Esophagus squamous epithelium (tissue), 4 donors: Measurements from ENCODE around the gene CEP112.

ENCODE experiments used
- POLR2A ChIP-seq, 4 donors: fragments of 450-650 bp; IDR thresholded peaks; one replicate each; pipeline ENCODE4 v1.6.1; 2017; ENCODE audit warnings: antibody characterized with exemption in 4 of 4, mild to moderate bottlenecking in 4 of 4, moderate library complexity in 3 of 4
- TF ChIP-seq, protein P1 (sequence below), 6 experiments: fragments of 450-650 bp in 4 of 6; fragments of 200-600 bp in 2 of 6; sonication (generic) in 2 of 6; IDR thresholded peaks; one replicate each; pipeline ENCODE4 v1.5.1; 2016 to 2019; ENCODE audit warnings: antibody characterized with exemption in 6 of 6, mild to moderate bottlenecking in 4 of 6, moderate library complexity in 4 of 6

DNA sequence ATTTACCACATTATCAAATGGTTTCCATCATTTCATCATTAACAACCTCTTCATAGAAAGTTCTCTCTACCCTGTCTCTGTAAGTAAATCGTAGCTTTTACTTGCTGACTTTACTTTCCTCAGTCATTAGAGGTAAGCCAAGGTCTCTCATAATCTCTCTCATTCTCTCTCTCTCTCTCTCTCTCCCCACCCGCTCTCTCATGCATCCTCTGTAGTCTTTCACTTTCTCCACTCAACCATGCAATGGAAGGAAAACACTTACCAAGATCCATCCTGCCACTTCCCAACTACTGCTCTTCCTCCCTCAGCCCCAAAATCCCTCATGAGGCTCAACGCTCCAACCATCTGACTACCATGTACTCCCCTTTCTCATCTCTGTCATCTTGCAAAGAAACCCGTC lies 6.1 kb downstream of the CEP112 start:
- no peak for TF ChIP-seq POLR2A (IDR thresholded peaks at IDR 0.05)
- TF ChIP-seq, protein P1, sequence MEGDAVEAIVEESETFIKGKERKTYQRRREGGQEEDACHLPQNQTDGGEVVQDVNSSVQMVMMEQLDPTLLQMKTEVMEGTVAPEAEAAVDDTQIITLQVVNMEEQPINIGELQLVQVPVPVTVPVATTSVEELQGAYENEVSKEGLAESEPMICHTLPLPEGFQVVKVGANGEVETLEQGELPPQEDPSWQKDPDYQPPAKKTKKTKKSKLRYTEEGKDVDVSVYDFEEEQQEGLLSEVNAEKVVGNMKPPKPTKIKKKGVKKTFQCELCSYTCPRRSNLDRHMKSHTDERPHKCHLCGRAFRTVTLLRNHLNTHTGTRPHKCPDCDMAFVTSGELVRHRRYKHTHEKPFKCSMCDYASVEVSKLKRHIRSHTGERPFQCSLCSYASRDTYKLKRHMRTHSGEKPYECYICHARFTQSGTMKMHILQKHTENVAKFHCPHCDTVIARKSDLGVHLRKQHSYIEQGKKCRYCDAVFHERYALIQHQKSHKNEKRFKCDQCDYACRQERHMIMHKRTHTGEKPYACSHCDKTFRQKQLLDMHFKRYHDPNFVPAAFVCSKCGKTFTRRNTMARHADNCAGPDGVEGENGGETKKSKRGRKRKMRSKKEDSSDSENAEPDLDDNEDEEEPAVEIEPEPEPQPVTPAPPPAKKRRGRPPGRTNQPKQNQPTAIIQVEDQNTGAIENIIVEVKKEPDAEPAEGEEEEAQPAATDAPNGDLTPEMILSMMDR (IDR thresholded peaks at IDR 0.05): no peak
